Peyer's patch (tissue), 4 donors: ENCODE measurements around the gene HAPLN3.

Experiments
- POLR2A ChIP-seq, 2 donors: fragments of 450-650 bp; IDR thresholded peaks; one replicate each; pipeline ENCODE4 v1.5.1; 2017; ENCODE audit warnings: antibody characterized with exemption in 2 of 2, mild to moderate bottlenecking in 2 of 2, moderate library complexity in 2 of 2
- TF ChIP-seq, protein P1 (sequence below), 6 experiments: fragments of 450-650 bp in 4 of 6; fragments of 200-600 bp in 2 of 6; sonication (generic) in 1 of 6; IDR thresholded peaks; one replicate each; pipeline ENCODE4 v1.5.1; 2017 to 2019; ENCODE audit warnings: antibody characterized with exemption in 6 of 6, mild to moderate bottlenecking in 3 of 6, moderate library complexity in 1 of 6

DNA sequence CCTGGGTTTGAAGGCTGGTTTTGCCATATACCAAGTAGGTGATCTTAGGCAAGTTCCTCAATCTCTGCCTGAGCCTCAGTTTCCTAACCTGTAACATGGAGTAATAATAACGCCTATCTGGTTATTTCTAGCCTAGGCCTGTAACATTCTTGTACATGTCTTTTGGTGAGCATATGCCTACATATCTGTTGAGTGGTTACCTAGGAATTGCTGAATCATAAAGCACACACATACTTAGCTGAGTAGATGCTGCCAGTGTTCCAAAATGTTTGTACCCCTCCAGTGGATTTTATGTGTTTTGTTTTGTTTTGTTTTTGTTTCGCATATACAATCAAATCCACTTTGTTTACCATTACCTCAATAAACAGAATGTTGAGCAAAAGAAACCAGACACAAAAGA lies 35.2 kb upstream of the HAPLN3 start:
- TF ChIP-seq, protein P1, sequence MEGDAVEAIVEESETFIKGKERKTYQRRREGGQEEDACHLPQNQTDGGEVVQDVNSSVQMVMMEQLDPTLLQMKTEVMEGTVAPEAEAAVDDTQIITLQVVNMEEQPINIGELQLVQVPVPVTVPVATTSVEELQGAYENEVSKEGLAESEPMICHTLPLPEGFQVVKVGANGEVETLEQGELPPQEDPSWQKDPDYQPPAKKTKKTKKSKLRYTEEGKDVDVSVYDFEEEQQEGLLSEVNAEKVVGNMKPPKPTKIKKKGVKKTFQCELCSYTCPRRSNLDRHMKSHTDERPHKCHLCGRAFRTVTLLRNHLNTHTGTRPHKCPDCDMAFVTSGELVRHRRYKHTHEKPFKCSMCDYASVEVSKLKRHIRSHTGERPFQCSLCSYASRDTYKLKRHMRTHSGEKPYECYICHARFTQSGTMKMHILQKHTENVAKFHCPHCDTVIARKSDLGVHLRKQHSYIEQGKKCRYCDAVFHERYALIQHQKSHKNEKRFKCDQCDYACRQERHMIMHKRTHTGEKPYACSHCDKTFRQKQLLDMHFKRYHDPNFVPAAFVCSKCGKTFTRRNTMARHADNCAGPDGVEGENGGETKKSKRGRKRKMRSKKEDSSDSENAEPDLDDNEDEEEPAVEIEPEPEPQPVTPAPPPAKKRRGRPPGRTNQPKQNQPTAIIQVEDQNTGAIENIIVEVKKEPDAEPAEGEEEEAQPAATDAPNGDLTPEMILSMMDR (IDR thresholded peaks at IDR 0.05) = no peak
- TF ChIP-seq POLR2A (IDR thresholded peaks at IDR 0.05) = no peak
